ENCODE data around the gene PSMA1.

DNA sequence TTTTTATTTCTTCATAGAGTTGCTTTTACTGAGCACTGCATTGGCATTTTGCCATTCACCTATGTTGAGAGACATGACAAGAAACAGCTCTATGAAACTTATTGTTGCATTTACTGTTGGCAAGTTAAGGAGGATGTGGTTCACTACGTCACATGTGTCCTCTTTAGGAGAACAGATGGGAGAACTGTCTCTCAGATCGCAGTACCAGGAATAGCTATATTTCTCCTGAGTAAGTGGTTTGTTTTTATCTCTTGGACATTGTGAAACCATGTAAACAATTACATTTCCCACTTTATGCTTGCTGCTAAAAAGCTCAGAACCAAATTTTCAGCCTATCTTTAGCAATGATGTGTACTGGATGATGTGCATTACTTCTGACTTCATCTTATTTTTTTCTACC is 34.8 kb upstream of the PSMA1 start:
- TF ChIP-seq POLR2A (IDR thresholded peaks at IDR 0.05) = no peak
- TF ChIP-seq, protein P1, sequence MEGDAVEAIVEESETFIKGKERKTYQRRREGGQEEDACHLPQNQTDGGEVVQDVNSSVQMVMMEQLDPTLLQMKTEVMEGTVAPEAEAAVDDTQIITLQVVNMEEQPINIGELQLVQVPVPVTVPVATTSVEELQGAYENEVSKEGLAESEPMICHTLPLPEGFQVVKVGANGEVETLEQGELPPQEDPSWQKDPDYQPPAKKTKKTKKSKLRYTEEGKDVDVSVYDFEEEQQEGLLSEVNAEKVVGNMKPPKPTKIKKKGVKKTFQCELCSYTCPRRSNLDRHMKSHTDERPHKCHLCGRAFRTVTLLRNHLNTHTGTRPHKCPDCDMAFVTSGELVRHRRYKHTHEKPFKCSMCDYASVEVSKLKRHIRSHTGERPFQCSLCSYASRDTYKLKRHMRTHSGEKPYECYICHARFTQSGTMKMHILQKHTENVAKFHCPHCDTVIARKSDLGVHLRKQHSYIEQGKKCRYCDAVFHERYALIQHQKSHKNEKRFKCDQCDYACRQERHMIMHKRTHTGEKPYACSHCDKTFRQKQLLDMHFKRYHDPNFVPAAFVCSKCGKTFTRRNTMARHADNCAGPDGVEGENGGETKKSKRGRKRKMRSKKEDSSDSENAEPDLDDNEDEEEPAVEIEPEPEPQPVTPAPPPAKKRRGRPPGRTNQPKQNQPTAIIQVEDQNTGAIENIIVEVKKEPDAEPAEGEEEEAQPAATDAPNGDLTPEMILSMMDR (IDR thresholded peaks at IDR 0.05) = no peak
